WTC11 (cell line): ENCODE results near the gene DNAJC24.

Source experiments
- HMGXB4 ChIP-seq: sonication (generic); formaldehyde crosslinking; IDR thresholded peaks from 2 replicates; pipeline ENCODE4 v1.8.1; 2023; ENCODE audit warnings: mild to moderate bottlenecking, moderate library complexity, missing genetic modification reagents
- ZNF416 ChIP-seq: fragments of 250-450 bp; sonication (Bioruptor Pico); IDR thresholded peaks from 2 replicates; pipeline ENCODE4 v1.9.0; 2021; ENCODE audit warnings: mild to moderate bottlenecking, inconsistent platforms
- TF ChIP-seq, protein P1 (sequence below): sonication (generic); formaldehyde crosslinking; IDR thresholded peaks from 2 replicates; pipeline ENCODE4 v1.8.1; 2022; ENCODE audit warnings: low read depth, missing genetic modification reagents, borderline replicate concordance
- TF ChIP-seq, protein P2 (sequence below): fragments of 200-600 bp; IDR thresholded peaks from 2 replicates; pipeline ENCODE4 v1.8.0; 2022; ENCODE audit warnings: antibody characterized with exemption

DNA sequence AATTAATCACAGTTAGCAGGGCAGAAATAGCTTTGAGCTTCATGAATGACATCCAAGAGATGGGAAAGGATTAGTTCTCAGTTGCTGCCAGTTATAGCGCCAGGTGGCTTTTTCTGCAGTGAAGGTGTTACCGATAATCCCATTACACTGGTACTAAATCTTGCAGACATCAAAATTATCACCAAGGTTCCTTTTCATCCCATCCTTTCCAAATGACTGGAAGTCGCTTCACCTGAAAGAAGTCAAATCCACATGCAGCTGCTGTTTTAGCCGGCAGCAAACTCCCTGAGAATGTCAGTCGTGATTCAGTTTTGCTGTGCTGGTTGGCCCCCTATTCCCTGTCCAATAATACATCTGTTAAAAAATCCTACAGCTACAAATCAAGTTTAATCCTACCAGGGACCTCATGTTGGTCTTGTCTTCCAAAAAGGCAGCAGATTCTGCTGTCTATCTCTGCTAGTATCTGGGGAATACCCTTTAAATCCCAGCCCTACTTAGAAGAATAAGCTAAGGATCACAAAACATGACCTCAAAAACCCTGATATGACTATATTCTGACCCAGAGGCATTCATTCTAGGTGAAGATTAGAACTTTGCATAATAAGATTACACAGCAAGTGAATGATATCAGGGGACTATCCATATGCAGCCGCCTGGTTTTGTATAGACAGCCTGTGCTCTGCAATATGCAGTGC lies 108.0 kb downstream of the DNAJC24 start:
- TF ChIP-seq HMGXB4 (CRISPR knock-in tag) (no peak), ZNF416 (CRISPR knock-in tag) (no peak)
- TF ChIP-seq, protein P1, sequence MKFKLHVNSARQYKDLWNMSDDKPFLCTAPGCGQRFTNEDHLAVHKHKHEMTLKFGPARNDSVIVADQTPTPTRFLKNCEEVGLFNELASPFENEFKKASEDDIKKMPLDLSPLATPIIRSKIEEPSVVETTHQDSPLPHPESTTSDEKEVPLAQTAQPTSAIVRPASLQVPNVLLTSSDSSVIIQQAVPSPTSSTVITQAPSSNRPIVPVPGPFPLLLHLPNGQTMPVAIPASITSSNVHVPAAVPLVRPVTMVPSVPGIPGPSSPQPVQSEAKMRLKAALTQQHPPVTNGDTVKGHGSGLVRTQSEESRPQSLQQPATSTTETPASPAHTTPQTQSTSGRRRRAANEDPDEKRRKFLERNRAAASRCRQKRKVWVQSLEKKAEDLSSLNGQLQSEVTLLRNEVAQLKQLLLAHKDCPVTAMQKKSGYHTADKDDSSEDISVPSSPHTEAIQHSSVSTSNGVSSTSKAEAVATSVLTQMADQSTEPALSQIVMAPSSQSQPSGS (CRISPR knock-in tag): no peak
- TF ChIP-seq, protein P2, sequence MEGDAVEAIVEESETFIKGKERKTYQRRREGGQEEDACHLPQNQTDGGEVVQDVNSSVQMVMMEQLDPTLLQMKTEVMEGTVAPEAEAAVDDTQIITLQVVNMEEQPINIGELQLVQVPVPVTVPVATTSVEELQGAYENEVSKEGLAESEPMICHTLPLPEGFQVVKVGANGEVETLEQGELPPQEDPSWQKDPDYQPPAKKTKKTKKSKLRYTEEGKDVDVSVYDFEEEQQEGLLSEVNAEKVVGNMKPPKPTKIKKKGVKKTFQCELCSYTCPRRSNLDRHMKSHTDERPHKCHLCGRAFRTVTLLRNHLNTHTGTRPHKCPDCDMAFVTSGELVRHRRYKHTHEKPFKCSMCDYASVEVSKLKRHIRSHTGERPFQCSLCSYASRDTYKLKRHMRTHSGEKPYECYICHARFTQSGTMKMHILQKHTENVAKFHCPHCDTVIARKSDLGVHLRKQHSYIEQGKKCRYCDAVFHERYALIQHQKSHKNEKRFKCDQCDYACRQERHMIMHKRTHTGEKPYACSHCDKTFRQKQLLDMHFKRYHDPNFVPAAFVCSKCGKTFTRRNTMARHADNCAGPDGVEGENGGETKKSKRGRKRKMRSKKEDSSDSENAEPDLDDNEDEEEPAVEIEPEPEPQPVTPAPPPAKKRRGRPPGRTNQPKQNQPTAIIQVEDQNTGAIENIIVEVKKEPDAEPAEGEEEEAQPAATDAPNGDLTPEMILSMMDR: no peak
